DMS53 treated with DMSO at 0.1 percent for 48 hours (cell line): ENCODE results near the gene TSGA10.
"Not testable (repeated sequence)": the region's sequence is repeated elsewhere in the genome, so short reads cannot be mapped to it uniquely, and the experiment has no call there.

Source experiments
- DNase-seq: peaks from one replicate; lab custom pipeline; 2025; ENCODE audit not compliant: unreplicated experiment; lab: John Stamatoyannopoulos, UW

Gene TSGA10

GRCh38 chr2:99153921-99154604 lies 679 bp downstream of the TSGA10 start:
- peak; percentile 79 for DNase-seq

DNA sequence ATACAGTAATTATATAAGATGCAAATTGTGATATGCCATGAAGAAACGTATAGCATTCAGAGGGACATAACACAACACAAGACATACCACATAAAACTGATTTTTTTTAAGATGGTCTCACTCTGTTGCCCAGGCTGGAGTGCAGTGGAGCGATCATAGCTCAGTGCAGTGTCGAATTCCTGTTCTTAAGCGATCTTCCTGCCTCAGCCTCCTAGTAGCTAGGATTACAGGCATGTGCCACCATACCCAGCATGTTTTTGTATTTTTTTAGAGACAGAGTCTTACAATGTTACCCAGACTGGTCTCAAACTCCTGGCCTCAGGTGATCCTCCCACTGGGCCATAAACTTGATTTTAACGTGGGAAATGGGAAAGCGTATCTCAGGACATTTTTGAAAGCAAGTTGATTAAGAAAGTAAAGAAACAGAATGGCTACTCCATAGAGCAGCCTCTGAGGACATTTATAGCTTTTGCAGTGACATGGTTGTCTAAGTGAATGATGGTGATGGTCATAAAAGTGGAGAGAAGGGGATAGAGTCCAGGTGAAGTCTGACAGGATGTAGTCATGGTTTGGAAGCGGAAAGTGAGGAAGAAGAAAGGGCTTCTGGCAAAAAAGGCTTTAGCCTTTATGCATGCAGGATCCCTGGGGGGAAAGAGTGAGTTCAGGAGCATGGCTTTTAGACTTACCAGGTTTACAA lies 2.4 kb downstream of the TSGA10 start:
- DNase-seq: no peak

GRCh38 chr2:99150706-99151105 lies 4.0 kb downstream of the TSGA10 start:
- DNase-seq: no peak

DNA sequence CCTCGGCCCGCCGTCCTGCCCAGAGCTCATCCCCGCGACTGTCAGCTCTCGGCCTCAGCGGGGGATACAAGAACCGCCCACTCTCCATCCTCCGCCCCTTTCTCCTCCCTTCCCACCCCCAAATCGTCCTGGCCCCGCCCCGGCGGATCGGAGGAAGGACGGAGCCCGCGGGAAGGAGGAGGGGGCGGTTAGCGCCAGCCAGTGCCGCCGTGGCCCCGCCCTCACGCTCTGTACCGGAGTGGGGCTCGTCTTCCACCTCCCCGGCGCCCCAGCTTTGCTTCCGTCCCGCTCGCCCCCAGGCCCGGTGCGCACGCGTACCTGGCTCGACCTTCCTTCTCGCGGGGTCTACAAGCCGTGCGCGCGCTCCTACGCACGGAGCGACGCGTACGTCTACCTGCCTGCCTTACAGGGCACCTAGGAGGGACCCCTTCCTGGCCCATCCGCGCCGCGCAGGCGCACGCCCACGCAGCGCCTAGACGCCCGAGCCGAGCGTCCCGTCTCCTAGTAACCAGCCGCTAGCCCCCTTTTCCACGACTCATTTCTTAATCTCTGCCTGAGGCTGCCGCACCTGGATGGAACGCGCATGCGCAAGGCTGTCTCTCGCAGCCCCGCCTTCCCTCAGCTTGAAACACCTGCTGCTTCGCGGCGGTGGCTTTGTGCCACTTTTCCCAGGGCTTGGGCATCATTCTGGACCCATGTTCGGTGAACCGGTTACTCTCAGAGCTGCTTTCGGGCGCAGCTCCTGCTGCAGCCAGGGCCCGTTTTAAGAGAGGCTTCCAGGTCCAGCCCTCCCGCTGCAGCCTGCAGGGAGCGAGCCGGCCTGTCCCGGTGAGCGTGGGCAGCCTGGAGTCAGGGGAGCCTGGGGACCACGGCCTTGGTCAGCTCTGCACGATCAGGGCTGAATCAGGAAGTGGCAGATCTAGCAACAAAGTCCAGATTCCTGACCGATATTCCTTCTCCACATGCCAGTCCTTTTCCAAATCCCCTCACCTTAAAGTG lies 13.3 kb downstream of the TSGA10 start, which contains the start of gene C2orf15:
TSS of gene C2orf15 (plus strand) at position 598 of the 999 bp plus-strand sequence. CDS start 8,852 bp downstream, outside the sequence.
- DNase-seq: peak; percentile 100

- peak; percentile 94 for DNase-seq
Measured at GRCh38 chr2:99140860-99141109, 14.0 kb downstream of the TSGA10 start.

DNA sequence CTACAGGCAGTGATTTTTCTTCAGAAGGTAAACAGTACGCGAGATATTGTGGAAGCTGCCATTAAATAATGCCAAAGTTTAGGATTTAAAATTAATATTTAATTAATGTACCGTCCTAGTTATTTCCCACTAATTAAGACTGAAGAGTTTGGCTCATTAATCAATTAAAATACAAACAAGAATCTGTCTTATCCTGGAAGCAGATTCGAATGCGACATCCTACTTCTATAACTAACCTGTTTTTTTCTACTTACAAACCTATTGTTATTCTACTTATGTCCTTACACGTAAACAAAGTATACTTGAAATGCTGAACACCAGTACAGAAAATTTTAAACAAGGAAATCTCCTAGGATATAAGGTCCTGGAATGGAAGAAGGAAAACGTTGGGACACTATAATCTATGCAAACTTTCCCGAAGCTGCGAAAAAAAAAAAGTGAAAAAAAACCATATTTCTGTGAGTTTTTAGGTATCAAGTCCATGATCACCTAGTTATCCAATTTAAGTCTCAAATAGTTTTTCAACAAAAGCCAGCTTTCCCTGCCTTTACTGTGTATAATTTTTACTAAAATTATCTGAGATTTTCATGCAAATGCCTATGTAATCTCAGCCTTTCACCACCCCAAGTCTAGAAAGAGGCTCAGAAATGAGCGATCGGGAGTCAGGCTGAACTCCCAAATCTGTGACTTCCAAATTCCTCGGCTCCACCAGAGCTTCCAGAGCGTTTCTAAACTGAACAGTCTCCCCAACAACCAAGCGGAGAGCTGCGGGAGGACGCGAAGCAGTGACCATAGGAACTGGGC lies 14.5 kb downstream of the TSGA10 start:
- DNase-seq: no peak

GRCh38 chr2:99139003-99139402 lies 15.7 kb downstream of the TSGA10 start:
- DNase-seq: no peak

- DNase-seq: not testable (repeated sequence)
Measured at GRCh38 chr2:99135044-99135556, 19.6 kb downstream of the TSGA10 start.

DNA sequence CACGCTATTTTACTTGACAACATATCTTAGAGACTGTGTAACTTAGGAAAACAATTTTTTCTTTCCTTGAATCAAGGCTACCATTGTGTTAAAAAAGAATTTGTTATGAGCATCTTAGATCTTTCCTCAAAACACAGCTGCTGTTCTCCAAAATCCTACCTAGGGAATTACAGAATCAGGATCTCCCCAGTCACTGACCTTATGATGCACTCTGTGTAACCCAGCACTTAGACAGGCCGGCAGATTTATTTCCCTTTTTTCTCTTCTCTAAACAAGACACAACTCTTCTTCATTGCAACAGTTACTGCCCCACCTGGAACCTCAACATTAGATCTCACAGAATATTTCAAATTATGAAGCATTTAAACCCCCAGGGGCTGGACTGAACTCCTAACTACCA lies 26.8 kb downstream of the TSGA10 start:
- DNase-seq: no peak

DNA sequence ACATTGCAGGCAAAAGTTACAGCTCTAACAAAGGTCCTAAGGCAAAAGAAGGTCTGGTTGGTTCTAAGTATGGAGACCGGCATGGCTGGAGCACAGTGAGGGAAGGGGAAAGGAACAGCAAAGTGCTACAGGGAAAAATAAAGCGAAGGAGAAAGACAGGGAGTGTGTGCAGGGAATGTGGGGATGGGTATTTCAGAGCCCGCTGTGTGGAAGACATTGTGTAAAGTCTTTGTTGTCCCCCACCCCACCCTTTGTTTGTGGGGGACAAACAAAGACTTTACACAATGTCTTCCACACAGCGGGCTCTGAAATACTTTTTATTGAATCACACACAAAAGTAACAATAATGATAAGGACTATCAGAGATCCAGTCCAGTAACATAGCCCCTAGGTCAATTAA lies 42.1 kb downstream of the TSGA10 start:
- no peak for DNase-seq

DNA sequence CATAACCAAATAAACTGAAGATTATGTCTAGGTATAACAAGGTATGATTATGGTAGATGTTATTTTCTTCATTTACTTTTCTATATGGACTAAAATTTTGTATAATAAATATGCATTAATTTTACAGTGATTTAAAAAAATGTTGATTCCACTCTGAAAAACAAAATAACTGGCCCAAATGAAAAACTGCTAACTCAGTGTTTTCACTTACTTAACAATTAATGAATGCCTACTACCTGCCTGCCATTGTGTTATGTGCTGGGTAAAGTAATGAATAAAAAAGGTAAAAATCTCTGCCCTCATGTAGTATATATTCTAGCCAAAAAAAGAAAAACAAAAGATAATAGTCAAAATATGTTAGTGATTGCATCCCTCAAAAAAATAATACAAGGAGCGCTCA lies 42.8 kb downstream of the TSGA10 start:
- no peak for DNase-seq

DNA sequence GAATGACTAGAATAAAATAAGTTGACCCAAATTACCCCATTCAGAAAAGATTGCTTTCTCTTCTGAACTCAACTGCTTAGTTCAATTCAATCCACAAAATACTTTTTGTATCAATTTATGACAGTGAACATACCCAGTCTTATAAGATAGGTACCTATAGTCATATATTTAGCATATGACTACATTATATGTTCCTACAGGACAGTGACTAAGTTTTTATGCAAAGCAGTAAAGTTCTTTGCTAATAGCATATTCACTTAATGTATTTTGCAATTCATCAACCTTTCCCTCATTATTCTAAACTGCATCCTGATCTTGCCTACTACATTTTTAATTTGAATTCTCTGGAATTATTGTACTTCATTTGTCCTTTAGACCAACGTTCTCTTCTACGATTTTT lies 43.5 kb downstream of the TSGA10 start:
- DNase-seq: no peak

DNA sequence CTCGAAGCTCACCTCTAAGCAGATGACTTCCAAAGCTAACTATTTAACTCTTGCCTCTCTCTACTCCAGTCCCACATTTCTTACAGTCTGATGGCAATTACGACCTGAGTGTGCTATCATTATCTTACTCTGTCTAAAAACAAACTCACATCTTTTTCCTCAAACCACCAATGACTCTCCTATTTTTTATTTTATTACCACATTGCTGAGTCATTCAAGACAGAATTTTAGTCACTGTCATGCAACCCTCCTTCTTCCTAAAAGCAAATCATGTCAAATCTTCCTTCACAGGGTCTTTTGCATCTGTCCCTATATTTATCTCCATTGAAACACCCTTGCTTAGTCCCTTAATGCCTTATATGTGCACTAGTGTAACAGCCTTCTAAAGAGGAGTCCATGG lies 47.8 kb downstream of the TSGA10 start:
- DNase-seq: no peak

- no peak for DNase-seq
Measured at GRCh38 chr2:99104006-99104405, 50.7 kb downstream of the TSGA10 start.

DNA sequence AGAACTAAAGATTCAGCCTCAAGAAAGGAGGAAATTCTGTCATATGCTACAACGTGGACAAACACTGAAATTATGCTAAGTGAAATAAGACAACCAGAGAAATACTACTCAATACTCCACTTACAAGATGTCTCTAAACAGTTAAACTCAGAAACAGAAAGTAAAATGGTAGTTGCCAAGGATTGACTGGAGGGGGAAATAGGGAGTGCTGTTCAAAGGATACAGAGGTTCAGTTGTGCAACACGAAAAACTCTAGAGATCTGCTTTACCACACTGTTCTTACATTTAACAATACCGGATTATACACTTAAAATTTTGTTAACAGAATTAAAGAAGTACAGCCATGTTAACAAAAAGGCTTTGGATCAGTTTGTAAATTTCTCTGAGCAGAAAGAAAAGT lies 53.0 kb downstream of the TSGA10 start:
- DNase-seq: no peak

DNA sequence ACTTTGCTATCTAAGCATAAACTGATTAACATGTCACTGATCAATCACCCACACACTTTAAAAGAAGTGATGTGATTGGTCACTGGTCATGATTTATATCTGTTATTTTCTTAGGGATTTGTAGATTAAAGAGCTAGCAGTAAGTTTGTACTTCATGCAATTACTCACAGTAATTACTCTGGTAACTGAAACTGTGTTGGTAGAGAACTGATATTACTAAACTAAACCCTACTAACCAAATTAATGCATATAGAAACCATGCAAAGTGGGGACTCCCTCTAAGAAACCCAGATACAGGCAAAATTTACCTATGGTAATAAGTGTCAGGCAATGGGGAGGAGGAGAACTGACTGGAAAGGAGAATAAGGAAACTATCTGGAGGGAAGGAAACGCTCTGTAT lies 58.0 kb downstream of the TSGA10 start:
- DNase-seq: no peak

GRCh38 chr2:99088017-99088416 lies 66.7 kb downstream of the TSGA10 start:
- DNase-seq: no peak

- no peak for DNase-seq
Measured at GRCh38 chr2:99086385-99086784, 68.4 kb downstream of the TSGA10 start.

DNA sequence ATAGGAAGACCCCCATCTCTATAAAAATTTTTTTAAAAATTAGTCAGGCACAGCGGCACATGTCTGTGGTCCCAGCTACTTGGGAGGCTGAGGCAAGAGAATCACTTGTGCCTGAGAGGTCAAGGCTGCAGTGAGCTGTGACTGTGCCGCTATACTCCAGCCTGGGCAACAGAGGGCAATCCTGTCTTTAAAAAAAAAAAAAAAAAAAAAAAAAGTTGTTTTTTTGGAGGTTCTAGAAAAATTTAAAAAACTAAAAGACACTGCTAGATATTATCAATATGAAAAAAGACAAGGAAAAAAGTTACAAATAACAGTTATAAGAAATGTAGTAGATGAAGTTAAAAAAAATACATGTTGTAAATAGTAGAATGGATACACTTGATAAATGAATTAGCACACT lies 69.3 kb downstream of the TSGA10 start:
- no peak for DNase-seq

DNA sequence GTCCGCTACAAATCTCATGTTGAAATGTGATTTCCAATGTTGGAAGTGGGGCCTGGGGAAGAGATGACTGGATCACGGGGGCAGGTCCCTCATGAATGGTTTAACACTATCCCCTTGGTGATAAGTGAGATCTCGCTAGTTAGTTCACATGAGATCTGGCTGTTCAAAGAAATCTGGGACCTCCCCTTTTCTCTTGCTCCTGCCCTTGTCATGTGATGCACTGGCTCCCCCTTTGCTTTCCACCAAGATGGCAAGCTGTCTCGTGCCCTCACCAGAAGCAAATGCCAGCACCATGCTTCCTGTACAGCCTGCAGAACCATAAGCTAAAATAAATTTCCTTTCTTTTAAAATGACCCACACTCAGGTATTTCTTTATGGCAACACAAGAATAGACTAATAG lies 70.5 kb downstream of the TSGA10 start:
- DNase-seq: no peak

DNA sequence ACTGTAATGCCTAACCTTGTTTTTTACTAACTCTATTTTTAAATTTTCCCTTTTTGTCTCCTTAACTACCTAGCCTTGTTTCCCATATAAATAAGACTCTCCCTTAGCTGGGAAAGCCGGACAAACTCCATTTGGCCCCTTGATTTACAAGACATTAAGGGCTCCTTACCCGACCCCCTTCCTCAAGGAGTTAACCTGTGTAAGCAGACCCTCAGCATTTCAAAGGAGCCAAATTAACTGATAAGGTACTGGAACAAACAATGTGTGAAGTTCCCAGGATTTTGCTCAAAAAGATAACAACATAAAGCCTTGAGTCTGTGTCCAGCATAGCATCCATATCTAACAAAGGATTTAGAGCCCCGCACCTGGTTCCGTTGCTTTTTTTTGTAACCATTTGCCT lies 72.9 kb downstream of the TSGA10 start:
- DNase-seq: no peak
